Natural killer cell (primary cell): Measurements from ENCODE around the gene NVL. TPM values are rescaled to one million over a fixed set of nuclear protein-coding genes. Genes with fewer than 3 reads are reported as not detected.
A peak's percentile ranks its signal among the peaks of the same experiment; 100 is the strongest.

Experiments
- ATAC-seq, 3 donors: fragments of 150-1000 bp in 2 of 3; fragments of 200-7000 bp in 1 of 3; cut with Tn5 transposase; 1 replicate in 1 of 3; 2 replicates in 2 of 3; pipeline ENCODE4 v1.10.0; 2021; ENCODE audit warnings: mild to moderate bottlenecking in 2 of 3, moderate library complexity in 2 of 3
- DNase-seq, 2 donors: peaks; one replicate each; pipeline versions ENCODE4 v3.0.0 to v3.0.0-alpha.2; 2013 to 2021; ENCODE audit warnings: mixed read lengths in 1 of 2
- H3K27ac ChIP-seq: one replicate; pipeline ENCODE4 v1.5.1; 2013; ENCODE audit warnings: mild to moderate bottlenecking, low read length
- H3K27me3 ChIP-seq: one replicate; pipeline ENCODE4 v1.6.1; 2013; ENCODE audit warnings: low read length; ENCODE audit not compliant: control insufficient read depth, insufficient read depth
- H3K36me3 ChIP-seq: one replicate; pipeline ENCODE4 v1.6.1; 2013; ENCODE audit warnings: low read length; ENCODE audit not compliant: control insufficient read depth, insufficient read depth
- H3K4me1 ChIP-seq: one replicate; pipeline ENCODE4 v1.6.1; 2013; ENCODE audit warnings: low read length; ENCODE audit not compliant: control insufficient read depth, insufficient read depth
- H3K4me3 ChIP-seq: one replicate; pipeline ENCODE4 v1.5.1; 2013; ENCODE audit warnings: low read length
- H3K9me3 ChIP-seq: one replicate; pipeline ENCODE4 v1.6.1; 2013; ENCODE audit warnings: low read length; ENCODE audit not compliant: control insufficient read depth, insufficient read depth
- H3K27ac Mint-ChIP-seq, 2 donors: one replicate each; pipeline ENCODE4 v1.8.0; 2022; ENCODE audit warnings: mild to moderate bottlenecking in 2 of 2, mixed read lengths in 2 of 2, moderate library complexity in 1 of 2
- H3K27me3 Mint-ChIP-seq, 2 donors: one replicate each; pipeline ENCODE4 v1.8.0; 2022; ENCODE audit warnings: low read depth in 2 of 2, mixed read lengths in 2 of 2
- H3K36me3 Mint-ChIP-seq: one replicate; pipeline ENCODE4 v1.8.0; 2022; ENCODE audit warnings: mixed read lengths
- H3K4me1 Mint-ChIP-seq, 2 donors: one replicate each; pipeline ENCODE4 v1.8.0; 2022; ENCODE audit warnings: mixed read lengths in 2 of 2
- H3K4me3 Mint-ChIP-seq: one replicate; pipeline ENCODE4 v1.8.0; 2022; ENCODE audit warnings: mild to moderate bottlenecking, moderate library complexity, mixed read lengths
- H3K9me3 Mint-ChIP-seq, 2 donors: one replicate each; pipeline ENCODE4 v1.8.0; 2022; ENCODE audit warnings: mixed read lengths in 2 of 2
- WGBS: methylation state at CpG from one replicate; pipeline ENCODE4 v1.1.7; 2013; ENCODE audit warnings: missing lambda C conversion rate; ENCODE audit not compliant: insufficient coverage; 5-methylcytosine and 5-hydroxymethylcytosine counted together
- intact Hi-C: fragments of 100-400 bp; cut with micrococcal nuclease; formaldehyde crosslinking; loops from one replicate; pipeline ENCODE4 v1.14.2; 2022
- total RNA-seq, 4 donors: library from RNA; stranded (reverse); fragments of 120-200 nt in 1 of 4; gene quantifications; one replicate each; pipeline versions ENCODE4 v1.2.3 to v1.2.4, GENCODE V29; 2013 to 2022
- TF ChIP-seq, protein P1 (sequence below): fragments of 200-600 bp; IDR thresholded peaks from one replicate; pipeline ENCODE4 v1.8.0; 2022; ENCODE audit warnings: antibody characterized with exemption

The NVL gene
- total RNA-seq, 3 donors from 2014 or later (not counting 1 experiment from before 2014, with no cell fraction given): 28.1 to 39.5 (median 32.4) TPM

DNA sequence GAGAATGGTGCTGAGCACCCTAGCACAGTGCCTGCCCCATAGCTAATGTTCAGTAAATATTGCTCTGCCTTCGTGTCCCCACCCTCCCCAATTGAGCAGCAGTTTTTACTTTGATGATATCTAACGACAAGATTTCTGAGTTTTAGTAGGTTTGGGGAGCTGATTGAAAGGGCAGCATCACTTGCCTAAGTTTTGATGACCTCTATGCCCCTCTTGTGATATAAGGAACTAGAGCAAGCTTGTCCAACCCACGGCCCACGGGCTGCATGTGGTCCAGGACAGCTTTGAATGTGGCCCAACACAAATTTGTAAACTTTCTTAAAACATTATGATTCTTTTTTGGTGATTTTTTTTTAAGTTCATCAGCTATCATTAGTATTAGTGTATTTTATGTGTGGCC, 28.3 kb upstream of the NVL start:
- Mint-ChIP-seq H3K36me3 (no peaks in the 10 kb centered on the region), H3K27me3 (no peaks in the 10 kb centered on the region), H3K4me1 (peaks cover 51% of the 10 kb centered on the region in 2 donors), H3K27ac (peak overlapping the region; percentile 85 to 94), H3K9me3 (no peaks in the 10 kb centered on the region), H3K4me3 (peak overlapping the region; percentile 95)
- ATAC-seq (no peak), DNase-seq (no peak)
- Histone ChIP-seq H3K27ac (no peak overlapping the region), H3K36me3 (no peaks in the 10 kb centered on the region), H3K27me3 (no peaks in the 10 kb centered on the region), H3K9me3 (no peaks in the 10 kb centered on the region), H3K4me1 (peaks cover 14% of the 10 kb centered on the region), H3K4me3 (no peak overlapping the region)
- TF ChIP-seq, protein P1, sequence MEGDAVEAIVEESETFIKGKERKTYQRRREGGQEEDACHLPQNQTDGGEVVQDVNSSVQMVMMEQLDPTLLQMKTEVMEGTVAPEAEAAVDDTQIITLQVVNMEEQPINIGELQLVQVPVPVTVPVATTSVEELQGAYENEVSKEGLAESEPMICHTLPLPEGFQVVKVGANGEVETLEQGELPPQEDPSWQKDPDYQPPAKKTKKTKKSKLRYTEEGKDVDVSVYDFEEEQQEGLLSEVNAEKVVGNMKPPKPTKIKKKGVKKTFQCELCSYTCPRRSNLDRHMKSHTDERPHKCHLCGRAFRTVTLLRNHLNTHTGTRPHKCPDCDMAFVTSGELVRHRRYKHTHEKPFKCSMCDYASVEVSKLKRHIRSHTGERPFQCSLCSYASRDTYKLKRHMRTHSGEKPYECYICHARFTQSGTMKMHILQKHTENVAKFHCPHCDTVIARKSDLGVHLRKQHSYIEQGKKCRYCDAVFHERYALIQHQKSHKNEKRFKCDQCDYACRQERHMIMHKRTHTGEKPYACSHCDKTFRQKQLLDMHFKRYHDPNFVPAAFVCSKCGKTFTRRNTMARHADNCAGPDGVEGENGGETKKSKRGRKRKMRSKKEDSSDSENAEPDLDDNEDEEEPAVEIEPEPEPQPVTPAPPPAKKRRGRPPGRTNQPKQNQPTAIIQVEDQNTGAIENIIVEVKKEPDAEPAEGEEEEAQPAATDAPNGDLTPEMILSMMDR: no peak
- intact Hi-C loops: loop anchor here (10.0 kb wide), 1 partner anchor 363 kb away; no protein-coding TSS in a partner anchor
- 78% methylated on average over 4 of the region's 4 CpGs for WGBS

DNA sequence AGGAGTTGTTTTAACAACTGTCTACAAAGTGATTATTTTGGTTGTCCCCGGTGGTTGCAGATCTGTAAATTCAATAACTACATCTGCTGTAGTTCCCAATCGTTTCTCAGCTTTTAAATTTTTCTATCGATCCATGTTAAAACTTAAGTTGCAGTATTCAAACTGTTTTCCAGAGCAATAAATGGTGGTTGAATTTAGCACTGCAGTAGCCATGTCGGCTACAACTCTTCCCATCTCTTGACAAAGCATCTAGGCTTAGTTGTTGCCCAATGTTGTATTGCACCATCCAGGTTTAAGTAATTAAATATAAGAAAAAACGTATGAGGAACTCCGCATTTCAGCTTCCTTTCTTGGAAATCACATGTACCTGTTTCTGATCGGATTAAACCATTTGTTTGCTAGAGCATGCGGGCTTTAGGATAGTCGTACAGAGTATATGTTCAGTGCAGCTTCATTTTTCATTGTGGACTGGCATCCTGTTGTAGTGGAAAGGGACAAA, 27.7 kb upstream of the NVL start:
- TF ChIP-seq, protein P1: no peak
- Mint-ChIP-seq H3K27me3 (no peaks in the 10 kb centered on the region), H3K36me3 (no peaks in the 10 kb centered on the region), H3K9me3 (no peaks in the 10 kb centered on the region), H3K4me3 (peak overlapping the region; percentile 95), H3K27ac (peak overlapping the region; percentile 85 to 94), H3K4me1 (peaks cover 46% of the 10 kb centered on the region in 2 donors)
- no peak overlapping the region for H3K27ac ChIP-seq
- ATAC-seq: no peak
- H3K36me3 ChIP-seq: no peaks in the 10 kb centered on the region
- DNase-seq: no peak
- H3K4me3 ChIP-seq: peak overlapping the region; percentile 61
- no peaks in the 10 kb centered on the region for H3K9me3 ChIP-seq
- 45% methylated on average over 9 of the region's 9 CpGs for WGBS
- H3K4me1 ChIP-seq: peaks cover 14% of the 10 kb centered on the region
- intact Hi-C loops: loop anchor here (1.0 to 10.0 kb wide), 3 partner anchors 19 to 363 kb away; partner anchors contain the start of gene WDR26
- H3K27me3 ChIP-seq: no peaks in the 10 kb centered on the region

DNA sequence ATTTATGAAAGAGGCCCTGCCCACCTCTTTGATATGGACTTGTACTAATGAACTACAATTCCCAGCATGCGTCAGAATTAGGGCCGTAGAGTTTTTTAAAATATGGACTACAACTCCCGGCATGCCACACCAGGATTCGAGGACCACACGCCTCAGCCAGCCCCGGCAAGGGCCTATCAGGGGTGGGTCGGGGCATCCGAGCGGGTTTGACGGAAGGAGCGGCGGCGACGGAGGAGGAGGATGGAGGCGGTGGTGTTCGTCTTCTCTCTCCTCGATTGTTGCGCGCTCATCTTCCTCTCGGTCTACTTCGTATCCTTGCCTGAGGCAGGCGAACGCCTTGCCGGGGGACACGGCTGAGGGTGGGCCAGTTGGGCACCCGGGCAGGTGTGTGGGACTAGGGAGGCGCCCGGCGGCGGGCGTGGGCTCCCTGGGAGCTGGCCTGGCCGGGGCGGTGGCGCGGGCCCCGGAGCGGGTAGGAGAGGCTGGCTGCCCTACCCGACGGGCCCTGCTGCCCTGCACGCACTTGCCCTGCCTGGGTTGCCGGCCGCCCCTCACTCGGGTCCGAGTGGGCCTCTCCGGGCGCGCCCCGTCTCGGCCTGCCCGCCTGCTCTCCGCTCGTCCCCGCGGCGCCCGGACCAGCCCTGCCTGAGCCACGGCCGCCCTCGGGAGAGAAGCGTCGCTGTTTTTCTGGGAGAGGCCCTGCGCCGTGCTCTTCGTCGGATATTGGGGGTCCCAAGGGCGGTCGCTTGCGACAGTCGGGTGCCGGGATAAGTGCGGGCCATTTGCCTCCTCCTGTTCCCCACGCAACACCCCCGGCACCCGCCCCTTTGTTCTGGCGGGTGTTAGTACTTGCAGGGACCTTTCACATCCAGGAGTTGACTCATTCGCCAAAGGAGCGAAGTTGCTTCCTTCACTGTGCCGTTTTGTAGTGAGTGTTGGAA, 27.0 kb upstream of the NVL start, which contains the start of gene CNIH4:
Gene CNIH4 (plus strand): TSS at position 195 of the 941 bp plus-strand sequence. CDS start 46 bp downstream, at position 241.
- H3K4me1 Mint-ChIP-seq: peaks cover 39% of the 10 kb centered on the region in 2 donors
- peak within 1 kb of the TSS; percentile 85 to 94 for H3K27ac Mint-ChIP-seq

More for the DNA sequence above, 27.0 kb upstream of the NVL start, which contains the start of gene CNIH4:
- H3K4me3 Mint-ChIP-seq: peak within 1 kb of the TSS; percentile 95
- no peaks in the 10 kb centered on the region for H3K27me3 ChIP-seq
- H3K27me3 Mint-ChIP-seq: no peaks in the 10 kb centered on the region
- ATAC-seq: peak; percentile 97 to 99 (median 98)
- DNase-seq: peak; percentile 78 to 96
- peak within 1 kb of the TSS; percentile 51 for H3K27ac ChIP-seq
- H3K9me3 Mint-ChIP-seq: no peaks in the 10 kb centered on the region
- peak within 1 kb of the TSS; percentile 61 for H3K4me3 ChIP-seq
- no peaks in the 10 kb centered on the region for H3K36me3 Mint-ChIP-seq
- no peaks in the 10 kb centered on the region for H3K36me3 ChIP-seq
- WGBS: under 1% methylated on average over 78 of the region's 78 CpGs
- intact Hi-C loops: loop anchor here (1.0 to 10.0 kb wide), 4 partner anchors 20 to 362 kb away; partner anchors contain the start of genes NVL and WDR26
- TF ChIP-seq, protein P1: no peak
- H3K4me1 ChIP-seq: peaks cover 14% of the 10 kb centered on the region
- no peaks in the 10 kb centered on the region for H3K9me3 ChIP-seq
